Measurements from ENCODE around the gene RASAL3.

RASAL3 gene

GRCh38 chr19:15456871-15457700, 7.3 kb downstream of the RASAL3 start:
- H3K27ac ChIP-seq: peak overlapping the region; percentile 72
- TF ChIP-seq CTCF (conservative IDR thresholded peaks at IDR 0.05): no peak

- no peak for TF ChIP-seq CTCF (conservative IDR thresholded peaks at IDR 0.05)
- H3K27ac ChIP-seq: peak overlapping the region; percentile 72; the same call in 1 of the 2 replicates
Measured at GRCh38 chr19:15456441-15456840, 7.9 kb downstream of the RASAL3 start.

- TF ChIP-seq CTCF (conservative IDR thresholded peaks at IDR 0.05): no peak
Measured at GRCh38 chr19:15455996-15456395, 8.3 kb downstream of the RASAL3 start.

GRCh38 chr19:15453906-15454860, 10.2 kb downstream of the RASAL3 start:
- H3K27ac ChIP-seq: no peak overlapping the region
- TF ChIP-seq CTCF (conservative IDR thresholded peaks at IDR 0.05): peak; percentile 26; the same call in 1 of the 2 replicates

More at GRCh38 chr19:15455996-15456395, 8.3 kb downstream of the RASAL3 start:
- peak overlapping the region; percentile 72; the same call in 1 of the 2 replicates for H3K27ac ChIP-seq

GRCh38 chr19:15453091-15453578, 11.2 kb downstream of the RASAL3 start:
- TF ChIP-seq CTCF (conservative IDR thresholded peaks at IDR 0.05): no peak
- no peak overlapping the region for H3K27ac ChIP-seq

- H3K27ac ChIP-seq: no peak overlapping the region
- no peak for TF ChIP-seq CTCF (conservative IDR thresholded peaks at IDR 0.05)
Measured at GRCh38 chr19:15452111-15453047, 12.0 kb downstream of the RASAL3 start.

Measured in VCaP (cell line).